ENCODE results near the gene PPP1R27. TPM values are rescaled to one million over a fixed set of nuclear protein-coding genes. Genes with fewer than 3 reads are reported as not detected.

PPP1R27 gene
- total RNA-seq, 1 donor from 2014 or later: not detected

- DNase-seq (ENCODE audit: low spot score, unreplicated experiment): no peak
- Mint-ChIP-seq H3K27me3 (no peaks in the 10 kb centered on the region), H3K9me3 (ENCODE audit: low read depth) (no peaks in the 10 kb centered on the region), H3K4me3 (ENCODE audit: low read depth) (no peak overlapping the region), H3K27ac (no peak overlapping the region), H3K4me1 (ENCODE audit: low read depth) (no peaks in the 10 kb centered on the region), H3K36me3 (ENCODE audit: insufficient read depth) (no peaks in the 10 kb centered on the region)
- no peak for TF ChIP-seq CTCF (IDR thresholded peaks at IDR 0.05; ENCODE audit: unreplicated experiment)
These were observed 40.8 kb downstream of the PPP1R27 start for GRCh38 chr17:81794074-81794476.

- Mint-ChIP-seq H3K4me1 (ENCODE audit: low read depth) (no peaks in the 10 kb centered on the region), H3K27ac (no peak overlapping the region), H3K4me3 (ENCODE audit: low read depth) (no peak overlapping the region), H3K9me3 (ENCODE audit: low read depth) (no peaks in the 10 kb centered on the region), H3K27me3 (no peaks in the 10 kb centered on the region), H3K36me3 (ENCODE audit: insufficient read depth) (no peaks in the 10 kb centered on the region)
- no peak for TF ChIP-seq CTCF (IDR thresholded peaks at IDR 0.05; ENCODE audit: unreplicated experiment)
- no peak for DNase-seq (ENCODE audit: low spot score, unreplicated experiment)
These were observed 41.9 kb downstream of the PPP1R27 start for GRCh38 chr17:81792675-81793615.

Other genes starting within 250 kb of the PPP1R27 start
- 93.8 and 102 TPM in 2 replicates for gene NPLOC4, start 197.9 kb downstream of the PPP1R27 start, total RNA-seq
- 4.0 and 4.4 TPM in 2 replicates for gene TSPAN10, start 197.9 kb downstream of the PPP1R27 start, total RNA-seq
- 0.50 TPM in 1 of 2 replicates, not detected in the other for gene PDE6G, start 178.5 kb downstream of the PPP1R27 start, total RNA-seq
- 18.6 and 23.6 TPM in 2 replicates for gene OXLD1, start 168.4 kb downstream of the PPP1R27 start, total RNA-seq
- gene CCDC137, start 168.3 kb downstream of the PPP1R27 start, total RNA-seq: 24.8 and 26.6 TPM in 2 replicates
- 42.1 TPM in 2 replicates for gene ARL16, start 151.3 kb downstream of the PPP1R27 start, total RNA-seq
- 127 and 141 TPM in 2 replicates for gene HGS, start 151.0 kb downstream of the PPP1R27 start, total RNA-seq
- 63.6 and 63.9 TPM in 2 replicates for gene MRPL12, start 131.7 kb downstream of the PPP1R27 start, total RNA-seq
- 36.9 and 40.9 TPM in 2 replicates for gene SLC25A10, start 122.8 kb downstream of the PPP1R27 start, total RNA-seq
- 2.1 and 2.2 TPM in 2 replicates for gene GCGR, start 30.9 kb downstream of the PPP1R27 start, total RNA-seq
- gene MCRIP1, start 1.8 kb downstream of the PPP1R27 start, total RNA-seq: 138 and 157 TPM in 2 replicates
- gene P4HB, start 25.5 kb upstream of the PPP1R27 start, total RNA-seq: 467 and 484 TPM in 2 replicates
- gene ARHGDIA, start 36.3 kb upstream of the PPP1R27 start, total RNA-seq: 239 and 248 TPM in 2 replicates
- gene ALYREF, start 56.5 kb upstream of the PPP1R27 start, total RNA-seq: 98.9 and 99.7 TPM in 2 replicates
- gene ANAPC11, start 56.7 kb upstream of the PPP1R27 start, total RNA-seq: 137 and 139 TPM in 2 replicates
- gene NPB, start 67.2 kb upstream of the PPP1R27 start, total RNA-seq: 0.78 and 1.7 TPM in 2 replicates
- gene PCYT2, start 76.3 kb upstream of the PPP1R27 start, total RNA-seq: 93.2 and 95.2 TPM in 2 replicates
- gene SIRT7, start 83.1 kb upstream of the PPP1R27 start, total RNA-seq: 32.4 and 34.0 TPM in 2 replicates
- gene MAFG, start 92.7 kb upstream of the PPP1R27 start, total RNA-seq: 29.5 and 30.2 TPM in 2 replicates
- gene PYCR1, start 102.2 kb upstream of the PPP1R27 start, total RNA-seq: 65.0 and 65.6 TPM in 2 replicates
- not detected in 2 replicates for gene MYADML2, start 112.2 kb upstream of the PPP1R27 start, total RNA-seq
- 0.60 and 1.3 TPM in 2 replicates for gene NOTUM, start 126.1 kb upstream of the PPP1R27 start, total RNA-seq
- 55.5 and 55.7 TPM in 2 replicates for gene ASPSCR1, start 142.6 kb upstream of the PPP1R27 start, total RNA-seq
- 64.1 and 66.2 TPM in 2 replicates for gene CENPX, start 187.8 kb upstream of the PPP1R27 start, total RNA-seq
- gene LRRC45, start 188.3 kb upstream of the PPP1R27 start, total RNA-seq: 39.4 and 43.7 TPM in 2 replicates
- gene RAC3, start 196.6 kb upstream of the PPP1R27 start, total RNA-seq: 25.2 and 26.2 TPM in 2 replicates
- gene DCXR, start 202.6 kb upstream of the PPP1R27 start, total RNA-seq: 72.2 and 77.6 TPM in 2 replicates
- gene RFNG, start 216.8 kb upstream of the PPP1R27 start, total RNA-seq: 60.1 and 65.5 TPM in 2 replicates
- gene GPS1, start 216.8 kb upstream of the PPP1R27 start, total RNA-seq: 134 and 137 TPM in 2 replicates
- 85.2 and 93.8 TPM in 2 replicates for gene DUS1L, start 230.8 kb upstream of the PPP1R27 start, total RNA-seq